ENCODE measurements around the gene SEMA4C. TPM values are rescaled to one million over a fixed set of nuclear protein-coding genes. Genes with fewer than 3 reads are reported as not detected.

The SEMA4C gene
- total and polyA plus RNA-seq, 9 of the 15 experiments (the other 6 are each of a cell fraction or from before 2014, with no cell fraction given) = 0.32 to 59.7 (median 23.9) TPM

DNA sequence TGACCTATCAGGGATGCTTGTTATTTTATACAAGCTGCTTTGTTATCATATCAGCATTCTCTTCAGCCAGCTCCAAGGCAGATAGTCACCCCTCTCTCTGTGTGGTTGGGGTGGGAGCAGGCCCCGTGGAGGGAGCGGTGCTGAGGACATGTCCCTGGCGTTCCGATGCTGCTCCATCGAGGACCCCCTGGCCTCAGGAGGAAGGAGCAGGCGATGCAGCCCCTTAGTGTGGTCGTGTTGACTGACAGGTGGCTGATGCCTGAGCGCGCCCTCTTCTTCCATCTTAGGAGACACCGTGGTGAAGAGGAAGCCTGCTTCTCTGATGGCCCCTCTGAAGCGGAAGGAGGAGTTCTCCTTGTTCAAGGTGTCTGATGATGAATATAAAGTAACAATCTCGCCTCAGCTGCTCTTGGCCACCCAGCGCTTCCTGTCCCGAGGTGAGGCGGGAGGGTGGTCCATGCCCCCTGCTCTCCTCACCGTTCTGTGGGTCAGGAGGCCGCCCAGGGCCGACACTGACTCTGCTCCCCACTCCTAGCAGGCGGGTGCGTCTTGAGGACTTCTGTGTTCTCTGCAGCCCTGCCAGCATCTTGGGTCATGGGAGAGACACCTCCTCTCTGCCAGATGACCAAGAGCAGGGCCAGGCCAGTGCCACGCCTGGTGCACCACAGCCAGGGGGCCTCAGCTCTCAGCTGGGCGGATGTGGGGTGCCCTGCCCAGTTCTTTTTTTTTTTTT is 43.2 kb downstream of the SEMA4C start:
- no peaks in the 10 kb centered on the region for H3K9me1 ChIP-seq (ENCODE audit: control insufficient read depth, insufficient read depth, low read length)
- H4K20me1 ChIP-seq (replicated peaks; ENCODE audit: control insufficient read depth, insufficient read depth, low read length) = peaks cover 12% of the 10 kb centered on the region; the same call in 1 of the 2 replicates
- H2AFZ ChIP-seq (ENCODE audit: low read depth, low read length) = no peak overlapping the region
- no peak for FAIRE-seq
- H3K9me3 ChIP-seq (replicated peaks; ENCODE audit: control insufficient read depth, insufficient read depth, low read depth, low read length) = no peaks in the 10 kb centered on the region
- H3K36me3 ChIP-seq (ENCODE audit: control insufficient read depth, insufficient read depth, low read length) = peaks cover 84% of the 10 kb centered on the region
- ChIA-PET POLR2A (interaction anchor here (0.8 kb wide), 1 partner anchor 14 kb away, joined by 3 read pairs; no protein-coding TSS in a partner anchor), CTCF (ENCODE audit: low intra/inter-chr PET ratio) (no interaction called here)
- no peak overlapping the region for H3K4me2 ChIP-seq (ENCODE audit: insufficient read depth, low read length)
- intact Hi-C loops (cut with micrococcal nuclease) = no loop called here
- in situ Hi-C loops (cut with MboI) = no loop called here
- WGBS (ENCODE audit: insufficient coverage, low coverage, missing lambda C conversion rate) = 94% methylated on average over 22 of the region's 22 CpGs
- H3K9ac ChIP-seq (ENCODE audit: insufficient read depth in 1 of 2, low read depth in 2 of 2, low read length in 2 of 2) = peak overlapping the region in 1 of 2 experiments; percentile 68; a peak in 1 of 4 replicates
- no TSS peak for BruUV-seq (replicated peaks)
- peaks cover 7 to 9% of the 10 kb centered on the region in 2 experiments; a peak in 4 of 5 replicates for H3K4me1 ChIP-seq (replicated peaks in 1 of 2; ENCODE audit: control insufficient read depth in 2 of 2, insufficient read depth in 2 of 2, low read length in 2 of 2)
- H3K79me2 ChIP-seq (ENCODE audit: control insufficient read depth, insufficient read depth, low read length) = peaks cover 8% of the 10 kb centered on the region
- H3K27ac ChIP-seq (ENCODE audit: extremely low read depth, low read depth, low read length) = no peak overlapping the region
- H3K4me3 ChIP-seq = no peak overlapping the region
- no peak for DNase-seq (ENCODE audit: extremely low read depth in 1 of 4, low spot score in 3 of 4)
- no peak for ATAC-seq
- peak; percentile 39; the same call in 1 of the 2 replicates for TF ChIP-seq POLR2G (IDR thresholded peaks at IDR 0.05; ENCODE audit: low read depth, low read length)
- TF ChIP-seq, protein P1, sequence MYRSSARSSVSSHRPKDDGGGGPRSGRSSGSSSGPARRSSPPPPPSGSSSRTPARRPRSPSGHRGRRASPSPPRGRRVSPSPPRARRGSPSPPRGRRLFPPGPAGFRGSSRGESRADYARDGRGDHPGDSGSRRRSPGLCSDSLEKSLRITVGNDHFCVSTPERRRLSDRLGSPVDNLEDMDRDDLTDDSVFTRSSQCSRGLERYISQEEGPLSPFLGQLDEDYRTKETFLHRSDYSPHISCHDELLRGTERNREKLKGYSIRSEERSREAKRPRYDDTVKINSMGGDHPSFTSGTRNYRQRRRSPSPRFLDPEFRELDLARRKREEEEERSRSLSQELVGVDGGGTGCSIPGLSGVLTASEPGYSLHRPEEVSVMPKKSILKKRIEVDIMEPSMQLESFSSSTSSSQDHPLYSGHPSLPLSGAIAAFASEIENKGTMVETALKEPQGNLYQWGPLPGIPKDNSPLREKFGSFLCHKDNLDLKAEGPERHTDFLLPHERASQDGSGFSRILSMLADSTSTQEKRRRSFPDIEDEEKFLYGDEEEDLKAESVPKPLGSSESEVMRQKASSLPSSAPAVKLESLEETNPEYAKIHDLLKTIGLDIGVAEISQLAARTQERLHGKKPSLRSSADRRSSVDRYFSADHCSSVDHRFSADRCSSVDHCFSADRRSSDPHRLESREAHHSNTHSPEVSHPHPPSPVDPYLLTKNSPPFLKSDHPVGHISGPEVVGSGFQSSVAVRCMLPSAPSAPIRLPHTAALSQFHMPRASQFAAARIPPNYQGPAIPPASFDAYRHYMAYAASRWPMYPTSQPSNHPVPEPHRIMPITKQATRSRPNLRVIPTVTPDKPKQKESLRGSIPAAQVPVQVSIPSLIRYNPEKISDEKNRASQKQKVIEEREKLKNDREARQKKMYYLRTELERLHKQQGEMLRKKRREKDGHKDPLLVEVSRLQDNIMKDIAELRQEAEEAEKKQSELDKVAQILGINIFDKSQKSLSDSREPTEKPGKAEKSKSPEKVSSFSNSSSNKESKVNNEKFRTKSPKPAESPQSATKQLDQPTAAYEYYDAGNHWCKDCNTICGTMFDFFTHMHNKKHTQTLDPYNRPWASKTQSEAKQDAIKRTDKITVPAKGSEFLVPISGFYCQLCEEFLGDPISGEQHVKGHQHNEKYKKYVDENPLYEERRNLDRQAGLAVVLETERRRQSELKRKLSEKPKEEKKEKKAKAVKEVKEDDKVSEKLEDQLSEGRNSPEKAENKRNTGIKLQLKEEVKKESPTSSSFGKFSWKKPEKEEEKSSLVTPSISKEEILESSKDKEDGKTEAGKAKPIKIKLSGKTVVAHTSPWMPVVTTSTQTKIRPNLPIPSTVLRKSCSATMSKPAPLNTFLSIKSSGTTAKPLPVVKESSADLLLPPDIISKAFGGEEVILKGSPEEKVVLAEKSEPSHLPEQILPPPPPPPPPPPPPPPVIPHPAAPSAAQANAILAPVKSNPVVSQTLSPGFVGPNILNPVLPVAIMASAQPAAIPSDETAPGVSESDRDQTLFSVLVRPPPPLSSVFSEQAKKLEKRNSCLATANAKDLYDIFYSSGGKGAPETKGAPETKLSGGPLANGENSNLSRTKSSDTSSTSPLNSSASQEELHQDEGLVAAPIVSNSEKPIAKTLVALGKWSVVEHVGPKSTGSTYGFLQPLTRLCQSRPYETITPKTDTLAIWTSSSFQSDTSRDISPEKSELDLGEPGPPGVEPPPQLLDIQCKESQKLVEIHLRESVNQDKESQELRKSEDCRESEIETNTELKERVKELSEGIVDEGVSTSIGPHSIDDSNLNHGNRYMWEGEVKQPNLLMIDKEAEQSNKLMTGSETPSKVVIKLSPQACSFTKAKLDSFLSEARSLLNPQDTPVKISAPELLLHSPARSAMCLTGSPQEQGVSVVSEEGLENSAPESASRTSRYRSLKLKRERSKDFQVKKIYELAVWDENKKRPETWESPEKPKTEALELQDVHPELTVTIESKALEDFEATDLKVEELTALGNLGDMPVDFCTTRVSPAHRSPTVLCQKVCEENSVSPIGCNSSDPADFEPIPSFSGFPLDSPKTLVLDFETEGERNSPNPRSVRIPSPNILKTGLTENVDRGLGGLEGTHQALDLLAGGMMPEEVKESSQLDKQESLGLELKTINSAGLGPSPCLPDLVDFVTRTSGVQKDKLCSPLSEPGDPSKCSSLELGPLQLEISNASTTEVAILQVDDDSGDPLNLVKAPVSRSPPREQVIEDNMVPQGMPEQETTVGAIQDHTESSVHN (IDR thresholded peaks at IDR 0.05; ENCODE audit: borderline replicate concordance in 1 of 2, low read depth in 1 of 2) = no peak
- no peaks in the 10 kb centered on the region for H3K27me3 ChIP-seq (ENCODE audit: control insufficient read depth in 2 of 2, insufficient read depth in 2 of 2, low read length in 2 of 2)
